Mucosa of stomach (tissue), 1 donor: ENCODE results near the gene PKD2L2.
A peak's percentile ranks its signal among the peaks of the same experiment; 100 is the strongest.
"Not testable (repeated sequence)": the region's sequence is repeated elsewhere in the genome, so short reads cannot be mapped to it uniquely, and the experiment has no call there.

Experiments
- H3K27me3 ChIP-seq: one replicate; pipeline ENCODE4 v1.7.0; 2013; ENCODE audit warnings: mild to moderate bottlenecking, low read length; ENCODE audit not compliant: control insufficient read depth, insufficient read depth
- H3K36me3 ChIP-seq: one replicate; pipeline ENCODE4 v1.7.0; 2013; ENCODE audit warnings: low read length; ENCODE audit not compliant: control insufficient read depth, insufficient read depth
- H3K4me1 ChIP-seq: one replicate; pipeline ENCODE4 v1.7.0; 2013; ENCODE audit warnings: mild to moderate bottlenecking, low read length; ENCODE audit not compliant: control insufficient read depth, insufficient read depth
- H3K4me3 ChIP-seq: one replicate; pipeline ENCODE4 v1.7.0; 2013; ENCODE audit warnings: low read length
- H3K9ac ChIP-seq: one replicate; pipeline ENCODE4 v1.7.0; 2013; ENCODE audit warnings: mild to moderate bottlenecking, low read length, moderate library complexity
- H3K9me3 ChIP-seq: one replicate; pipeline ENCODE4 v1.7.0; 2013; ENCODE audit warnings: mild to moderate bottlenecking, low read length, moderate library complexity; ENCODE audit not compliant: control insufficient read depth
- donor health status: Pancreatic carcinoma.

Gene PKD2L2

DNA sequence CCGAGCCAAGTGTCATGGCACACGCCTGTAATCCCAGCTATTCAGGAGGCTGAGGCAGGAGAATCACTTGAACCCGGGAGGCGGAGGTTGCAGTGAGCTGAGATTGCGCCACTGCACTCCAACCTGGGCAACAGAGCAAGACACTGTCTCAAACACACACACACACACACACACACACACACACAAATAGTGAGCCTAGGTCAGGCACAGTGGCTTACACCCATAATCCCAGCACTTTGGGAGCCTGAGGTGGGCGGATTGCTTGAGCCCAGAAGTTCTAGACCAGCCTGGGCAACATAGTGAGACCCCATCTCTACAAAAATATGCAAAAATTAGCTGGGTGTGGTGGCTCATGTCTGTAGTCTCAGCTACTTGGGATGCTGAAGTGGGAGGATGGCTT lies 25.6 kb upstream of the PKD2L2 start:
- not testable (repeated sequence) for H3K9me3 ChIP-seq, H3K4me3 ChIP-seq, H3K36me3 ChIP-seq, H3K9ac ChIP-seq, H3K27me3 ChIP-seq, H3K4me1 ChIP-seq

DNA sequence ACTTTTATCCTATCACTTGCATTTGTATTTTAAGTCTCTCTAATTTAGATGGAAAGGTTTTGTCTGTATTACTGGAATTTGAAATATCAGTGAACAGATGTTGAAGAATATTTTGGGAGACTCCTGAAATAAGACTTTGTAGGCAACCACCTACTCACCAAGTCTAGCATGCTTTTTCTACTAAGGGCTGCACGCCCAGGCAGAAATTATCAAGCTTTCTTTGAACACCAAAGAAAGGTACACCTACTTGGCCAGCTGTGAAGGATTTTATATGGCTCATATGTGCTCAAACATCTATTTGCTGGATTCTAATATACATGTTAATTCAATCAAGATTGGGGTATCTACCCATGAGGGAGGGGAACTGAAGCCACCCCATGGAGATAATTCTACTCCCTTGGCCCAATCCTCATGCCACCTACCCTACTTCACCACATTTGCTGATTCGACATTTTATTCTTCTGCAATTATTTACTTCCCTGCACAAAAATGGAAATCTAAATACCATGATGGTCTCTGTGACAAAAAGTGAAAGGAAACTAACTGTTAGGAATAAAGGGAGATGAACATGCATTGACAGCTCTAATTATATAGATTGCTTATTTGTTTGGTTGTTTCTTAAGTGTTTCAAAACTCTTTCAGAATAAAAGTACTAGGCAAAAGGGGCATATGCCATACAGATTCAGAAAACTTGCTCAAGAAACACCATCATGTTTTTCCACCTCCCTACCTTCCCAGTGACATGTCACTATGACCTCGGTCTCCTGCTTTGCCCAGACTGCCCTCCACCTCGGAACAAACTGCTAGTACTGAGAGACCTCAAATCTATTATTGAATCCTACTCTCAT lies 22.5 kb upstream of the PKD2L2 start:
- Histone ChIP-seq H3K9ac (no peak overlapping the region), H3K4me3 (no peak overlapping the region)

GRCh38 chr5:137867664-137868063 lies 21.6 kb upstream of the PKD2L2 start, which contains the start of gene MYOT:
Gene MYOT, plus strand, starts transcription at chr5:137867860. Its CDS starts 2,792 bp downstream, at chr5:137870652.
- no peak within 1 kb of the TSS for H3K9ac ChIP-seq
- H3K4me1 ChIP-seq = no peaks in the 10 kb centered on the region
- H3K27me3 ChIP-seq = no peaks in the 10 kb centered on the region
- no peaks in the 10 kb centered on the region for H3K36me3 ChIP-seq
- H3K9me3 ChIP-seq = no peaks in the 10 kb centered on the region
- H3K4me3 ChIP-seq = no peak within 1 kb of the TSS

More for the DNA sequence above, 22.5 kb upstream of the PKD2L2 start:
- Histone ChIP-seq H3K9me3 (no peaks in the 10 kb centered on the region), H3K36me3 (no peaks in the 10 kb centered on the region), H3K4me1 (no peaks in the 10 kb centered on the region), H3K27me3 (no peaks in the 10 kb centered on the region)

DNA sequence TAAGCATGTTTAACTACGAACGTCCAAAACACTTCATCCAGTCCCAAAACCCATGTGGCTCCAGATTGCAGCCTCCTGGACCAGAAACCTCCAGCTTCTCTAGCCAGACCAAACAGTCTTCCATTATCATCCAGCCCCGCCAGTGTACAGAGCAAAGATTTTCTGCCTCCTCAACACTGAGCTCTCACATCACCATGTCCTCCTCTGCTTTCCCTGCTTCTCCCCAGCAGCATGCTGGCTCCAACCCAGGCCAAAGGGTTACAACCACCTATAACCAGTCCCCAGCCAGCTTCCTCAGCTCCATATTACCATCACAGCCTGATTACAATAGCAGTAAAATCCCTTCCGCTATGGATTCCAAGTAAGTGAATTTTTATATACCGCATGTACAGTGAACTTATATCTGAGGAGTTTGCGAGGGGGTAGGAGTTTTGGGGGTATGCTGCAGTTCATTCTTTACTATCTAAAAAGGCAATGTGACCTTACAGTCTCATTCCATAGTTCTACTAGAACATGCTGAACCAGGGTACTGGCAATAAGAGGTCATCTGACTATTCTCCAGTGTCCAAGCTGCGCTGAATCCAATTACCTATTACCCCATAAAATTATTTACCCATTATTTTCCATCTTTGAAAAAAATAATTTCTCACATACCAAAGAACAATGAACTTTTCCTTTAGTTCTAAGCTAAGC lies 18.5 kb upstream of the PKD2L2 start:
- Histone ChIP-seq H3K4me3 (no peak overlapping the region), H3K9ac (no peak overlapping the region), H3K27me3 (no peaks in the 10 kb centered on the region), H3K4me1 (no peaks in the 10 kb centered on the region), H3K9me3 (no peaks in the 10 kb centered on the region), H3K36me3 (no peaks in the 10 kb centered on the region)

GRCh38 chr5:137871571-137871970 lies 17.7 kb upstream of the PKD2L2 start:
- Histone ChIP-seq H3K36me3 (no peaks in the 10 kb centered on the region), H3K27me3 (no peaks in the 10 kb centered on the region), H3K9me3 (no peaks in the 10 kb centered on the region), H3K4me3 (no peak overlapping the region), H3K9ac (no peak overlapping the region), H3K4me1 (no peaks in the 10 kb centered on the region)

DNA sequence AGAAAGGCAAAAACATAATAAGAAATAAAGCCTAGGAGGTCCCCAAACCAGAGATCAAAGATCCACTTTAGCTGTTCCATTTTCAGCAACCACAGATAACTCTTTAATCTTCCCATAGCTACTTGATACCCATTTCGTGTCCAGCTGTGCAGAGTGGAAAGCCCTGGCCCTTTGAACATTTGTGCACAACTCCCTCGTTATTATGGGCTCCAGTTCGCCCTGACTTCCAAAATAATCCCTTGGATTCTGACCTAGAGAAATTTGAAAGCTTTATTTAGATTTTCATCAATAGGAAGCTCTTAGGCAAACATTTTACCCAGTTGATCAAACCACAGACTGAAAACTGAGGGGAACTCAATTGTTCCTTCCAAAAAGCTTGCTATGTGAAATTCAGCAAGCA lies 16.8 kb upstream of the PKD2L2 start:
- Histone ChIP-seq H3K27me3 (no peaks in the 10 kb centered on the region), H3K36me3 (no peaks in the 10 kb centered on the region), H3K9me3 (no peaks in the 10 kb centered on the region), H3K9ac (no peak overlapping the region), H3K4me1 (no peaks in the 10 kb centered on the region), H3K4me3 (no peak overlapping the region)

DNA sequence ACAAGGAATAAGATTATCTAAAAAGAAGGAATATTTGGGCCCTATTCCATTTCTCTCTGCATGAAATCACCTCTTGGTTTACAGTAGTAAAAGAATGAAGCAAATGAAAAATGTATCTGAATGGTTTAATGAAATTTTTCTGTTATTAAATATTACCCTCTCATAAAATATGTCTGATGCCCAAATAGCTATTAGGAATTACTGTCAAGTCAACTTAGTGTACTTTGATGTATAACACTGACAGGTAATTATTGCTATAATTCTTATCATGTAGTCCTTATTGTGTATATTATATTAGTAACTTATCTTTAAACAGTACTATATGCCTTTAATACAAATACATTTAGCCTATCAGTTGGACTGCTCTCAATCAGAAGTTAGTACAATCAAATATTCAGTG lies 13.2 kb upstream of the PKD2L2 start:
- H3K36me3 ChIP-seq = no peaks in the 10 kb centered on the region
- no peak overlapping the region for H3K9ac ChIP-seq
- no peak overlapping the region for H3K4me3 ChIP-seq
- H3K4me1 ChIP-seq = no peaks in the 10 kb centered on the region
- H3K9me3 ChIP-seq = no peaks in the 10 kb centered on the region
- H3K27me3 ChIP-seq = no peaks in the 10 kb centered on the region

- Histone ChIP-seq H3K27me3 (no peaks in the 10 kb centered on the region), H3K4me1 (no peaks in the 10 kb centered on the region), H3K9ac (no peak overlapping the region), H3K36me3 (no peaks in the 10 kb centered on the region), H3K9me3 (no peaks in the 10 kb centered on the region), H3K4me3 (no peak overlapping the region)
These were observed 8.9 kb upstream of the PKD2L2 start for GRCh38 chr5:137880313-137880712.

GRCh38 chr5:137887831-137888230 lies 1.4 kb upstream of the PKD2L2 start:
- Histone ChIP-seq H3K4me3 (no peak overlapping the region), H3K9ac (no peak overlapping the region)

DNA sequence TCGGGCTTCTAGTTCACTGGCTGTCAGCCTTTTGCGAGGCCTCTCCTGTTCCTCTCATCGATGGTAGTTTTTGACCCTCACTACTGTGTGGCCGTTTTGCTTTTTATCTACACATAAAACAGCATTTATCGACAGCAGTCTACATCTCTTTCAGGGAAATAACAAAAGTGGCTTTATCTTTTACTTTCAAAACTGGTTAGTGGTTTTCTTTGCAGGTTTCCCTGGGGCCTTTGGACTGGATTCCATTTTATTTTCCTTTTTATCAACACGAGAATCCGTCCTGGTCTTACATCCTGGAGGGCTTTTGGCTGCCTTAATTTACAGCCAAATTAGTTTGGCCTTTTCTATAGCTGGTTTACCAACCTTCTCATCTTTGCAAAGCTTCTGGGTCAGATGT lies 793 bp upstream of the PKD2L2 start:
- Histone ChIP-seq H3K9ac (peak overlapping the region; percentile 67), H3K4me3 (peak overlapping the region; percentile 29), H3K9me3 (no peaks in the 10 kb centered on the region), H3K4me1 (peaks cover 5% of the 10 kb centered on the region), H3K27me3 (no peaks in the 10 kb centered on the region), H3K36me3 (no peaks in the 10 kb centered on the region)

More at GRCh38 chr5:137887831-137888230, 1.4 kb upstream of the PKD2L2 start:
- peaks cover 5% of the 10 kb centered on the region for H3K4me1 ChIP-seq
- H3K36me3 ChIP-seq = no peaks in the 10 kb centered on the region
- no peaks in the 10 kb centered on the region for H3K9me3 ChIP-seq
- no peaks in the 10 kb centered on the region for H3K27me3 ChIP-seq

- H3K9ac ChIP-seq = no peak overlapping the region
- H3K4me3 ChIP-seq = no peak overlapping the region
- H3K4me1 ChIP-seq = peaks cover 5% of the 10 kb centered on the region
- H3K9me3 ChIP-seq = no peaks in the 10 kb centered on the region
- no peaks in the 10 kb centered on the region for H3K36me3 ChIP-seq
- H3K27me3 ChIP-seq = no peaks in the 10 kb centered on the region
These were observed 1.6 kb downstream of the PKD2L2 start for GRCh38 chr5:137890845-137891244.

- Histone ChIP-seq H3K4me1 (peaks cover 5% of the 10 kb centered on the region), H3K9me3 (no peaks in the 10 kb centered on the region), H3K9ac (no peak overlapping the region), H3K4me3 (no peak overlapping the region), H3K36me3 (no peaks in the 10 kb centered on the region), H3K27me3 (no peaks in the 10 kb centered on the region)
These were observed 2.6 kb downstream of the PKD2L2 start for GRCh38 chr5:137891849-137892248.
